Gastroesophageal sphincter (tissue), 4 donors: ENCODE data around the gene TRIM7. TPM values are rescaled to one million over a fixed set of nuclear protein-coding genes. Genes with fewer than 3 reads are reported as not detected.

ENCODE experiments used
- ATAC-seq: fragments of 150-250 bp; one replicate; pipeline ENCODE4 v1.9.1; 2016; ENCODE audit warnings: mild to moderate bottlenecking, moderate library complexity
- H3K27ac ChIP-seq, 4 donors: fragments of 200-600 bp; sonication (generic) in 3 of 4; 1 replicate in 3 of 4; 2 replicates in 1 of 4; pipeline ENCODE4 v1.5.1; 2016 to 2019
- H3K27me3 ChIP-seq: fragments of 200-600 bp; sonication (generic); one replicate; pipeline ENCODE4 v1.5.1; 2019
- H3K36me3 ChIP-seq, 2 donors: fragments of 200-600 bp; sonication (generic); one replicate each; pipeline ENCODE4 v1.5.1; 2019; ENCODE audit warnings: control low read depth in 1 of 2
- H3K4me1 ChIP-seq, 3 donors: fragments of 200-600 bp; sonication (generic); 1 replicate in 2 of 3; 2 replicates in 1 of 3; pipeline ENCODE4 v1.5.1; 2016 to 2019; ENCODE audit warnings: control low read depth in 2 of 3
- H3K4me3 ChIP-seq, 2 donors: fragments of 200-600 bp; sonication (generic); one replicate each; pipeline ENCODE4 v1.5.1; 2019; ENCODE audit warnings: mild to moderate bottlenecking in 1 of 2, moderate library complexity in 1 of 2
- H3K9me3 ChIP-seq, 3 donors: fragments of 200-600 bp; sonication (generic); one replicate each; pipeline ENCODE4 v1.5.1; 2017 to 2019; ENCODE audit warnings: control low read depth in 2 of 3
- EP300 ChIP-seq: sonication (generic); formaldehyde crosslinking; IDR thresholded peaks from one replicate; pipeline ENCODE4 v1.6.1; 2017; ENCODE audit warnings: antibody characterized with exemption, mild to moderate bottlenecking
- POLR2A ChIP-seq, 2 donors: fragments of 450-650 bp; IDR thresholded peaks; one replicate each; pipeline ENCODE4 v1.6.1; 2017; ENCODE audit warnings: antibody characterized with exemption in 2 of 2, mild to moderate bottlenecking in 2 of 2, moderate library complexity in 1 of 2
- POLR2AphosphoS5 ChIP-seq: sonication (generic); formaldehyde crosslinking; IDR thresholded peaks from one replicate; pipeline ENCODE4 v1.6.1; 2017; ENCODE audit warnings: antibody characterized with exemption
- WGBS, 2 donors: methylation state at CpG; one replicate each; pipeline ENCODE4 v1.1.5; 2018; ENCODE audit warnings: low coverage in 1 of 2; 5-methylcytosine and 5-hydroxymethylcytosine counted together
- small RNA-seq, 4 donors: library from RNA; depleted of rRNA; stranded (forward); fragments of <200 nt; gene quantifications; one replicate each; pipeline ENCODE3, GENCODE V24; 2016
- total RNA-seq, 4 donors: library from RNA; depleted of rRNA; stranded (reverse); fragments of >200 nt; gene quantifications; one replicate each; pipeline ENCODE4 v1.1.0, GENCODE V29; 2016
- TF ChIP-seq, protein P1 (sequence below), 4 experiments: fragments of 200-600 bp in 2 of 4; fragments of 450-650 bp in 2 of 4; sonication (generic) in 1 of 4; IDR thresholded peaks; one replicate each; pipeline ENCODE4 v1.5.1; 2017 to 2019; ENCODE audit warnings: antibody characterized with exemption in 4 of 4, mild to moderate bottlenecking in 2 of 4, moderate library complexity in 2 of 4

TRIM7 gene
- total RNA-seq, 4 donors from 2014 or later, result 3.0 to 11.0 (median 4.7) TPM

DNA sequence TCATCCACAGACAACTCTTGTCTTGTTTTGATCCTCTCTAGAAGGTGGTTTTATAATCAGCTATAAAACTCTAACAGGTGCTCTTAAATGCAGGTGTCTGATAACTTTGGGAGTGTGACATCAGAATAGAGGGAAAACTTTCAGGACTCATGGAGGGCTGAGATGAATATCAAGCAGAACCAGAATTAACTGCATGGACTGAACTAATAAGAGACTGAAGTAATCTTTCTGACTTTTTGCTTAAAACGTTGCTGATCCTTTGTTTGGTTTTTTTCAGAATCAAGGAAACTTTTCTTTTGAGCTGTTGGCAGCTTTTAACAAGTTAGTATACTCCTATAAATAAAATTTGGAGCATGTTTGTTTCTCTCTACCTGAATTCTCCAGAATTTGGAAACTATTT lies 59.9 kb downstream of the TRIM7 start:
- Histone ChIP-seq H3K4me1 (no peaks in the 10 kb centered on the region), H3K27me3 (peaks cover 76% of the 10 kb centered on the region), H3K9me3 (no peaks in the 10 kb centered on the region), H3K36me3 (no peaks in the 10 kb centered on the region), H3K4me3 (no peak overlapping the region), H3K27ac (no peak overlapping the region)
- WGBS, 2 donors, result 25 to 27% methylated on average over 1 of the region's 1 CpG
- no peak for ATAC-seq
- TF ChIP-seq, protein P1, sequence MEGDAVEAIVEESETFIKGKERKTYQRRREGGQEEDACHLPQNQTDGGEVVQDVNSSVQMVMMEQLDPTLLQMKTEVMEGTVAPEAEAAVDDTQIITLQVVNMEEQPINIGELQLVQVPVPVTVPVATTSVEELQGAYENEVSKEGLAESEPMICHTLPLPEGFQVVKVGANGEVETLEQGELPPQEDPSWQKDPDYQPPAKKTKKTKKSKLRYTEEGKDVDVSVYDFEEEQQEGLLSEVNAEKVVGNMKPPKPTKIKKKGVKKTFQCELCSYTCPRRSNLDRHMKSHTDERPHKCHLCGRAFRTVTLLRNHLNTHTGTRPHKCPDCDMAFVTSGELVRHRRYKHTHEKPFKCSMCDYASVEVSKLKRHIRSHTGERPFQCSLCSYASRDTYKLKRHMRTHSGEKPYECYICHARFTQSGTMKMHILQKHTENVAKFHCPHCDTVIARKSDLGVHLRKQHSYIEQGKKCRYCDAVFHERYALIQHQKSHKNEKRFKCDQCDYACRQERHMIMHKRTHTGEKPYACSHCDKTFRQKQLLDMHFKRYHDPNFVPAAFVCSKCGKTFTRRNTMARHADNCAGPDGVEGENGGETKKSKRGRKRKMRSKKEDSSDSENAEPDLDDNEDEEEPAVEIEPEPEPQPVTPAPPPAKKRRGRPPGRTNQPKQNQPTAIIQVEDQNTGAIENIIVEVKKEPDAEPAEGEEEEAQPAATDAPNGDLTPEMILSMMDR (IDR thresholded peaks at IDR 0.05), result no peak
- TF ChIP-seq POLR2AphosphoS5 (no peak), EP300 (no peak), POLR2A (IDR thresholded peaks at IDR 0.05) (no peak)

Small RNA genes within 50 kb of the gene (small RNA-seq; reads per million reads assigned to genes)
- 0 reads per million in 4 donors for gene MIR4638
- 0 reads per million in 4 donors for gene SNORD95
- 0 reads per million in 4 donors for gene SNORD96A

Other genes with a start within 250 kb of the TRIM7 start
- not detected for gene BTNL3, start 216.3 kb downstream of the TRIM7 start, total RNA-seq
- 10 to 100 TPM in 3 of 4 donors, 1 to 10 TPM in 1; 7.5 to 18.6 (median 15.0) TPM for gene BTNL9, start 164.9 kb downstream of the TRIM7 start, total RNA-seq
- under 1 TPM in 1 of 4 donors, not detected in 3; 0.12 TPM for gene OR2V1, start 74.0 kb downstream of the TRIM7 start, total RNA-seq
- gene OR2V2, start 57.6 kb downstream of the TRIM7 start, total RNA-seq, result under 1 TPM in 1 of 4 donors, not detected in 3; 0.08 TPM
- 10 to 100 TPM in 3 of 4 donors, 1 to 10 TPM in 1; 9.7 to 17.6 (median 12.1) TPM for gene TRIM41, start 18.1 kb upstream of the TRIM7 start, total RNA-seq
- 1,000 to 10,000 TPM; 1,300 to 1,812 (median 1,580) TPM for gene RACK1, start 38.7 kb upstream of the TRIM7 start, total RNA-seq
- gene TRIM52, start 55.9 kb upstream of the TRIM7 start, total RNA-seq, result 10 to 100 TPM; 15.9 to 34.7 (median 22.2) TPM
- gene OR4F3, start 162.1 kb upstream of the TRIM7 start, total RNA-seq, result under 1 TPM in 1 of 4 donors, not detected in 3; 0.62 TPM